PFSK-1 (cell line): ENCODE measurements around the gene FSTL1.

Experiments
- FOXP2 ChIP-seq: optimal IDR thresholded peaks from 2 replicates; pipeline ENCODE3; 2011; ENCODE audit warnings: borderline replicate concordance, control low read depth, inconsistent platforms; ENCODE audit not compliant: insufficient read depth; ENCODE audit errors: extremely low read length, extremely low read depth
- POLR2AphosphoS5 ChIP-seq: IDR thresholded peaks from 2 replicates; pipeline ENCODE4 v1.6.1; 2012; ENCODE audit warnings: low read depth, mild to moderate bottlenecking, control low read depth, low read length, moderate library complexity
- REST ChIP-seq, 2 experiments: IDR thresholded peaks; 2 replicates each; pipeline versions ENCODE4 v1.6.1 to v1.8.0; 2011 to 2012; ENCODE audit warnings: low read depth in 2 of 2, low read length in 2 of 2, control low read depth in 1 of 2, inconsistent platforms in 1 of 2, mild to moderate bottlenecking in 1 of 2, moderate library complexity in 1 of 2; ENCODE audit not compliant: insufficient read depth in 1 of 2
- SIN3A ChIP-seq: IDR thresholded peaks from 2 replicates; pipeline ENCODE4 v1.6.1; 2012; ENCODE audit warnings: mild to moderate bottlenecking, low read length, moderate library complexity, borderline replicate concordance; ENCODE audit not compliant: insufficient read depth
- TAF1 ChIP-seq: IDR thresholded peaks from 2 replicates; pipeline ENCODE4 v1.6.1; 2012; ENCODE audit warnings: low read length, control low read depth, borderline replicate concordance; ENCODE audit not compliant: insufficient read depth

Gene FSTL1

GRCh38 chr3:120438665-120439370 is 12.0 kb downstream of the FSTL1 start:
- TF ChIP-seq FOXP2 (peak; percentile 75), POLR2AphosphoS5 (no peak), SIN3A (peak; percentile 85; the same call in 1 of the 2 replicates), REST (IDR thresholded peaks at IDR 0.05; ENCODE audit: insufficient read depth in 1 of 2, low read depth in 2 of 2, low read length in 2 of 2) (peak in 1 of 2 experiments; percentile 11; a peak in 1 of 4 replicates), TAF1 (no peak)

GRCh38 chr3:120438216-120438615 is 12.6 kb downstream of the FSTL1 start:
- TF ChIP-seq REST (IDR thresholded peaks at IDR 0.05; ENCODE audit: insufficient read depth in 1 of 2, low read depth in 2 of 2, low read length in 2 of 2) (no peak), TAF1 (no peak), FOXP2 (no peak), SIN3A (no peak), POLR2AphosphoS5 (no peak)

- TF ChIP-seq FOXP2 (no peak), POLR2AphosphoS5 (no peak), TAF1 (no peak), SIN3A (no peak), REST (IDR thresholded peaks at IDR 0.05; ENCODE audit: insufficient read depth in 1 of 2, low read depth in 2 of 2, low read length in 2 of 2) (no peak)
Measured at GRCh38 chr3:120437559-120437958, 13.2 kb downstream of the FSTL1 start.

GRCh38 chr3:120436523-120437050 is 14.2 kb downstream of the FSTL1 start:
- TF ChIP-seq REST (IDR thresholded peaks at IDR 0.05; ENCODE audit: insufficient read depth in 1 of 2, low read depth in 2 of 2, low read length in 2 of 2) (no peak), FOXP2 (no peak), SIN3A (no peak), POLR2AphosphoS5 (no peak)

GRCh38 chr3:120435621-120436020 is 15.2 kb downstream of the FSTL1 start:
- TF ChIP-seq SIN3A (no peak), REST (IDR thresholded peaks at IDR 0.05; ENCODE audit: insufficient read depth in 1 of 2, low read depth in 2 of 2, low read length in 2 of 2) (no peak), FOXP2 (no peak), POLR2AphosphoS5 (no peak), TAF1 (no peak)
